Neural progenitor cell (in vitro differentiated cells): ENCODE results near the gene BACH1.

Experiments
- EZH2 ChIP-seq: fragments of 200-600 bp; sonication (generic); IDR thresholded peaks from 2 replicates; pipeline ENCODE4 v1.6.1; 2017; ENCODE audit warnings: antibody characterized with exemption, mild to moderate bottlenecking, moderate library complexity
- EZH2phosphoT487 ChIP-seq: fragments of 200-600 bp; sonication (generic); IDR thresholded peaks from 2 replicates; pipeline ENCODE4 v1.6.1; 2017; ENCODE audit warnings: antibody characterized with exemption
- TF ChIP-seq, protein P1 (sequence below): fragments of 200-600 bp; sonication (generic); IDR thresholded peaks from 2 replicates; pipeline ENCODE4 v1.5.1; 2017; ENCODE audit warnings: antibody characterized with exemption, mild to moderate bottlenecking

- TF ChIP-seq, protein P1, sequence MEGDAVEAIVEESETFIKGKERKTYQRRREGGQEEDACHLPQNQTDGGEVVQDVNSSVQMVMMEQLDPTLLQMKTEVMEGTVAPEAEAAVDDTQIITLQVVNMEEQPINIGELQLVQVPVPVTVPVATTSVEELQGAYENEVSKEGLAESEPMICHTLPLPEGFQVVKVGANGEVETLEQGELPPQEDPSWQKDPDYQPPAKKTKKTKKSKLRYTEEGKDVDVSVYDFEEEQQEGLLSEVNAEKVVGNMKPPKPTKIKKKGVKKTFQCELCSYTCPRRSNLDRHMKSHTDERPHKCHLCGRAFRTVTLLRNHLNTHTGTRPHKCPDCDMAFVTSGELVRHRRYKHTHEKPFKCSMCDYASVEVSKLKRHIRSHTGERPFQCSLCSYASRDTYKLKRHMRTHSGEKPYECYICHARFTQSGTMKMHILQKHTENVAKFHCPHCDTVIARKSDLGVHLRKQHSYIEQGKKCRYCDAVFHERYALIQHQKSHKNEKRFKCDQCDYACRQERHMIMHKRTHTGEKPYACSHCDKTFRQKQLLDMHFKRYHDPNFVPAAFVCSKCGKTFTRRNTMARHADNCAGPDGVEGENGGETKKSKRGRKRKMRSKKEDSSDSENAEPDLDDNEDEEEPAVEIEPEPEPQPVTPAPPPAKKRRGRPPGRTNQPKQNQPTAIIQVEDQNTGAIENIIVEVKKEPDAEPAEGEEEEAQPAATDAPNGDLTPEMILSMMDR: no peak
- TF ChIP-seq EZH2 (no peak), EZH2phosphoT487 (no peak)
Observed at GRCh38 chr21:29256126-29256910, 42.4 kb upstream of the BACH1 start.
